Erythroblast (primary cell): ENCODE data around the gene MMP20.

ENCODE experiments used
- DNase-seq, 2 experiments: peaks; one replicate each; lab custom pipeline; 2025; lab: John Stamatoyannopoulos, UW
- GATA1 ChIP-seq: IDR thresholded peaks from 2 replicates; pipeline ENCODE4 v1.6.1; 2011; ENCODE audit warnings: low read depth, mild to moderate bottlenecking, control low read depth, low read length, moderate library complexity
- POLR2A ChIP-seq: IDR thresholded peaks from 2 replicates; pipeline ENCODE4 v1.6.1; 2011; ENCODE audit warnings: mild to moderate bottlenecking, low read length

The MMP20 gene, protein sequence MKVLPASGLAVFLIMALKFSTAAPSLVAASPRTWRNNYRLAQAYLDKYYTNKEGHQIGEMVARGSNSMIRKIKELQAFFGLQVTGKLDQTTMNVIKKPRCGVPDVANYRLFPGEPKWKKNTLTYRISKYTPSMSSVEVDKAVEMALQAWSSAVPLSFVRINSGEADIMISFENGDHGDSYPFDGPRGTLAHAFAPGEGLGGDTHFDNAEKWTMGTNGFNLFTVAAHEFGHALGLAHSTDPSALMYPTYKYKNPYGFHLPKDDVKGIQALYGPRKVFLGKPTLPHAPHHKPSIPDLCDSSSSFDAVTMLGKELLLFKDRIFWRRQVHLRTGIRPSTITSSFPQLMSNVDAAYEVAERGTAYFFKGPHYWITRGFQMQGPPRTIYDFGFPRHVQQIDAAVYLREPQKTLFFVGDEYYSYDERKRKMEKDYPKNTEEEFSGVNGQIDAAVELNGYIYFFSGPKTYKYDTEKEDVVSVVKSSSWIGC

DNA sequence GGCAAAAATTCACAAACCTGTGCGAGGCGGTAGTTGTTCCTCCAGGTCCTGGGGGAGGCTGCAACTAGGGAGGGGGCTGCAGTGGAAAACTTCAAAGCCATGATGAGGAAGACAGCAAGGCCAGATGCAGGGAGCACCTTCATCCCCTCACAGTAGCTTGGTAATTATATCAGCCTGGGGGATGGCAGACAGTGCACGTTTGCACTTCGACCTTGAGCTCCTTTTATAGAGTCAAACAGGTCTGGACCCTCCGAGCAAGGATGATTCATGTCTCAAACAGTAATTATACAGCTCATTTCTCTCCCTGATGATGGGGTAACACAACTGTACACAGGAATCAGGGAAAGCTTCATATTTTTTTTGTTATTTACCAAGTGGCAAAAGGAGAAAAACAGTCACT, at the start of gene MMP20:
Gene MMP20 (minus strand): TSS at position 156 of the 400 bp plus-strand sequence. CDS start 13 bp downstream, at position 143.
- TF ChIP-seq POLR2A: no peak
- no peak for TF ChIP-seq GATA1
- no peak for DNase-seq

DNA sequence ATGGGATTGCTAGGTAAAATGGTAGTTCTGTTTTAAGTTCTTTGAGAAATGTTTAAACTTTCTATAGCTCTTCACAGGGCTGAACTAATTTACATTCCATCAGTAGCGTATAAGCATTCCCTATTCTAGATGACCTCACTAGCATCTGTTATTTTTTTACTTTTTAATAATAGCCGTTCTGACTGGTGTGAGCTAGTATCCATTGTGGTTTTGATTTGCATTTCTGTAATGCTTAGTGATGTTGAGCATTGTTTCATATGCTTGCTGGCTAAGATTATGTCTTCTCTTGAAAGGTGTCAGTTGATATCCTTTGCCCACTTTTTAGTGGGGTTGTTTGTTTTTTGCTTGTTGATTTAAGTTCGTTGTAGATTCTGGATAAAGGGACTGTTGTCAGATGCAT, 44.5 kb upstream of the MMP20 start:
- TF ChIP-seq POLR2A (no peak), GATA1 (no peak)
- DNase-seq: no peak

DNA sequence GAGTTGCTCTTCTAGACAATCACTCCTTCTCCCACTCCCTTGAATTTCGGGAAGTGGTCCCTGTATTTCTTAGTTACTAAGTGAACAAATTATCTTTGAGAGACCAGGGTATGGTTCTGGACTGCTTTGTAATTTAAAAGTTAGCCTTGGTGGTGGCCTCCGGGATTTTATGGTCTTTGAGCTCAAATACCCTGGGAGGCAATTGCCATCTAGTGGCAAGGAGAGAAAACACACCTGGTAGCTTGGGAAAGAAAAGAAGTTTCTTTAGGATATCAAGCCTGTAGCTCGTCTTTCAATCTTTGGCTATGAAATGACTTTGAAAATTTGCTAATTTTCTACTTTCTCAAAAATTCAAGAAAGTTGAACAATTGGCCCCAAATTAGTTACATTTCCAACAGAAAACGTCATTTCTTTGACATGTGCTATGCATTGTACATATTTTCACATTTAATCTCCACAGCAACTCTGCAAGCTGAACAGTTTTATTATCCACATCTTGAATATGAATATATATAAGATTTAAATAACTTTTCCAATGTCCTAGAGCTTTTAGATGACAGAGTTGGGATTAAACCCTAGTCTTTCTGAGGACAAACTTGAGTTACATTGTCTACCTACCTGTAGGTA, 41.3 kb upstream of the MMP20 start:
- TF ChIP-seq POLR2A (no peak), GATA1 (no peak)
- peak; percentile 13 to 38 for DNase-seq

DNA sequence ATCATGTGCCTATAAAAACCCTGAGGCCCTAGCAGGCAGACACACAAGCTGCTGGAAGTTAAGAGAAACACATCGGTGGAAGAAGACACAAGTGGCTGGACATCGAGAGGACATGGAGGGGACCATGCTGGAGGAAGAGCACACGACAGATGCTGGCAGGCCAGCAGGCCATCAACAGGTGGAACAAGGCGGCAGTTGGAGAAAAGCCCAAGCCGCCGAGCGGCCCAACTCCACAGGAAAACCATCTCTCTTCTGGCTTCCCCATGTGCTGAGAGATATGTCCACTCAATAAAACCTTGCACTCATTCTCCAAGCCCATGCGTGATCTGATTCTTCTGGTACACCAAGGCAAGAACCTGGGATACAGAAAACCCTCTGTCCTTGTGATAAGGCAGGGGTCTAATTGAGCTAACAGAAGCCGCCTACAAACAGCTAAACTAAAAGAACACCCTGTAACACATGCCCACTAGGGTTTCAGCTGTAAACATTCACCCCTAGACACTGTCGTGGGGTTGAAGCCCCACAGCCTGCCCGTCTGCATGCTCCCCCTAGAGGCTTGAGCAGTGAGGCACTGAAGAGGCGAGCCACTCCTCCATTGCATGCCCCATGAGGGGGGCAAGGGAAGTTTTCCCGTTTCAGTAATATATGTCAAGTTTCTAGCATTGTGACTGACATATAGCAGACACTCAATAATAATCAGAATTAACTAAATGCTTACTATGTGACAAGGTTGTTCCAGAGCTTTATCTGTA, 39.0 kb upstream of the MMP20 start:
- peak; percentile 1 to 2 for DNase-seq
- no peak for TF ChIP-seq GATA1
- no peak for TF ChIP-seq POLR2A

DNA sequence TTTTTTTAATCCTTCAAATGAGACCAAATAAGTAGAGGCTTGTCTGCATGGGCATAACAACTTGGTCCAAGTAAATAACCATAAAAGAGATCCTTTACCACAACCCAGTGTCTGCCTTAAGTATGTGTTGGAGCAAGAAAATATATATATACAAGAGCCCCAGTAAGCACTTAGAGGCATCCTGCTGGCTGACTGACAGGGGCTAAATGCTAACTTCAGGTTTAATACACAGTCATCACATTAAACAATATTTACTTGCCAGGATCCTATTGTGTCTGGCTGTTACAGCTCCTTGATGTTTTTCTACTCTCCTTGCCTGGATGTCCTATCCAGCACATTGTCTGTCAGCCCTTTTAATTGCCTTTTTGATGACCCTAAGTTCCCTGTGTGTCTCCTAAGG, 37.5 kb upstream of the MMP20 start:
- no peak for DNase-seq
- no peak for TF ChIP-seq GATA1
- no peak for TF ChIP-seq POLR2A

DNA sequence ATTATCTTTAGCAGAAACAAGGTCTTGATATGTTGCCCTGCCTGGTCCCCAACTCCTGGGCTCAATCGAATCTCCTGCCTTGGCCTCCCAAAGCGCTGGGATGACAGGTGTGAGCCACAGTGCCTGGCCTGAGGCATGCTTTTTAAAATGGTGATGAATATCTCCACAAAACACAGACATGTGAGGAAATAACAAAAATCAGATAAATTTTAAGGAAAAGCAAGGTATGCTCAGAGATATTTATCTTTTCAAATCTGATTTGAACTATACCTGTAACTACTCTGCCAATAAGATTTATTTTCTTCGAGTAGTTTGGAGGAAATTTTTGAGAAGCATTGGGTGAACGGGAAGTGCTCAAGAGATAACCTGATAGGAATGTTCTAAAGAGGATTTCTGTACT, 35.9 kb upstream of the MMP20 start:
- TF ChIP-seq GATA1: no peak
- no peak for TF ChIP-seq POLR2A
- DNase-seq: no peak

DNA sequence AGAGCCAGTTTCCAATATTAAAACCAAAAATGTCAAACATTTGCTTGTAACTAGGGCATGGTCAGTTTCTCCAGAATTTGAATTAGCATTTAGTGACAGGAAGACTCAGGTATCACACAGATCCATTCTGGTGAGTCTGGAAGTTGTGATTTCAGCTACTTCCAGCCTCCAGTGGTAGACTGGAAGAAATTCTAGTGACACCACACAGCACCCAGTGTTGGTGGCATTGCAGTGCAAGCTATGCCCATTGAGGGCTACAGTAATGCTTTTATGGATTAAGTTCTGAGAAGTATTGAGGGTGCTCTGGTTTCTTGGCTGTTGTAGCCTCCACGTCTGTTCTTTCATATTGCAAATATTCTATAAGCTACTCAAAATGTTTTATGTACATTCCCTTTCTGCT, 31.4 kb upstream of the MMP20 start:
- no peak for DNase-seq
- TF ChIP-seq GATA1: no peak
- no peak for TF ChIP-seq POLR2A

DNA sequence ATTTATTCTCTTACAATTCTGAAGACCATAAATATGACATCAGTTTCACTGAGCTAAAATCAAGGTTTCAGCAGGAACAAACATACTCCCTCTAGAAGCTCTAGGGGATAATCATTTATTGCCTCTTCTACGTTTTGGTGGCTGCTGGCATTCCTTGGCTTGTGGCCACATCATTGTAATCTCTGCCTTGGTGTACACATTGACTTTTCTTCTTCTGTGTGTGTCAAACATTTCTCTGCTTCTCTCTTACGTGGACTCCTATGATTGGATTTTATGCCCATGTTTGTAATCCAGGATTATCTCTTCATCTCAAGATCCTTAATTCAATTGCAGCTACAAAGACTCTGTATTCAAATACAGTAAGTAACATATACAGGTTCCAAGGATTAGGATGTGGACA, 30.4 kb upstream of the MMP20 start:
- DNase-seq: no peak

DNA sequence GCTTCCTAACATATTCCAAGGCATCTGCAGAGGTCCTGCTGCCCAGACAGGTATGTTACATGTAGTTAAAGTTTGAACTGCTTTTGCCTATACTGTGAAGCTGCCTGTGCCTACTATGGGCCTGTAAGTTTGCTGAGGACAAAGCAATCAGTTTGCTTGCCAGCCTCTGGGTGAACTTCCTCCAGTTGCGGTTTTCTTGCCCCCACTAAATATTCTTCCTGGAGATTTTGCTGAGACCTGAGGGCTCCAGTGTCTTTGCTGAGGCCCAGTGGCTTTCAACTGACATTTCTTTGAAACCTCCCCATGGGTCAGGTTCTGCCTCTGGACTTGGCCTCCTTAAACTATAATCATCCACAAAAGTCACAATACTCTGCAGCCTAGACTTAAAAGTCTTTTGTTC, 29.6 kb upstream of the MMP20 start:
- no peak for DNase-seq
- TF ChIP-seq POLR2A (no peak), GATA1 (no peak)

More for the DNA sequence above, 30.4 kb upstream of the MMP20 start:
- TF ChIP-seq GATA1: no peak
- TF ChIP-seq POLR2A: no peak

DNA sequence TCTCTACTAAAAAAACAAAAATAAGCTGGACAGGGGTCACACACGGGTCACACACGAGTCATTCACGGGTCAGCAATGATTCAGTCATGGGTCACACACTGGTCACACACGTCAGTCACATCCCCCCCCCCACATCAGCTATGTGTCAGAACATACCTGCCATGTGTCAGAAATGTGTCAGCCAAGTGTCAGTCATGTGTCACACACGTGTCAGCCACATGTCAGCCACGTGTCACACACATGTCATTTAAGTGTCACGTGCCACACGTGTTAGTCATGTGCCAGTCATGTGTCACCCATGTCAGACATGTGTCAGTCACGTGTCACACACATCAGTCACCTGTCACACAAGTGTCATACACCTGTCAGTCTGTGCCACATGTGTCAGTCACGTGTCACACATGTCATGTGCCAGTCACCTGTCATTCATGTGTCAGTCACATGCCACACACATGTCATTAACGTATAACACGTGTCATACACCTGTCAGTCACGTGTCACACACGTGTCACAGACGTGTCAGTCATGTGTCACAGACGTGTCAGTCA, 28.7 kb upstream of the MMP20 start:
- no peak for TF ChIP-seq POLR2A
- TF ChIP-seq GATA1: no peak
- DNase-seq: peak; percentile 5 to 18

DNA sequence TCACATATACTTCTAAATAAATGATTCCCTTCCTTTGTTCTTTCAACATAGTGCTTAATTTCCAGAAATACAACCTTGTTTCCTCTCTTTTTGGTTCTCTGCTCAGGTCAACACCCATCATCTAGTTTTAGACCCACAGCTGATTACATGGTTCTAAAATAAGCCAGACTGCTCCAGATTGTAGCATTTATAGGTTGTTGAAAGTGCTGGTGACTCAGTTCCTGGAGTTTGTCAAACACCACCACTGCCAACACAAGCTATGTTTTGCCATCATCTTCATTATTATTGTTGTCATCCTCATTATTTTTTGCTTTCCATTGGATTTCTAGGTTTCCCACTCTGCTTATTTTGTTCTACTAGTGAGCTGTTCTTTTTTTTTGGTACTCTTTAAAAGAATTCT, 22.3 kb upstream of the MMP20 start:
- TF ChIP-seq GATA1: no peak
- TF ChIP-seq POLR2A: no peak
- DNase-seq: no peak

DNA sequence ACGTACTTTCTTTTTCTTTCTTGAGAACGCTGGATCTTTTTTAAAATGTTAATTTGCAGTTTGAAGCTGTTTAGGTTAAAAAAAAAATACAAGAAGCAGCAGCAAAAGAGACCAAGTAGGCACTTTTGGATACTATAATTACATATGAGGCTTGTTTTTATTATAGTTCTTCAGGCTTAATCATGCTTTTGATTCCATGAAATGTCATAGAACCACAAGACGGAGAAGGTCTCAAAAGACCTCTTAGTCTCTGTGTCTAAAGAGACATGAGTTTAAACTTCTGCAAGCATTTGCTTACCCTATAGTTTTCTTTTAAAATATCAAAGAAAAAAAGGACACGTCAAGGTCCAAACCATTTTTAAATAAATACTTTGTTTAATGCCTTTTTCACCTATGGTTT, 18.8 kb upstream of the MMP20 start:
- no peak for TF ChIP-seq GATA1
- TF ChIP-seq POLR2A: no peak
- no peak for DNase-seq

DNA sequence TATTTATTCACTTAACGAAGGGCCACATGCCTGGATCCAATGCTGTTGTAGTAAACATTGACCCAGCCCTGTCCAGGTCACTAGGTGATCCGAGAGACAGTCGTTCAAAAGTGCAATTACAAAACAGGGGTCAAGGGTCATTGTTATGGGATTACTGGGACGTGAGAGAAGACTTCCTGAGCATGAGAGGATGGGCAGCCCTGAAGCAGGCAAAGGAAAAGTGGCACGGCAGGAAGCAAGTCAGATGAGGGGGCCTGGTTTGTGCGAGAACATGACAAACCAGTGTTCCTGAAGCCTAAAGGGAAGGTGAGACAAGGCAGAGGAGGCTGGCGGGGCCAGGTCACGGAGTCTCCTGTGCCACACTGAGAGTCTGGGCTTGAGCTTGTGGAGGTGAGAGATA, 15.8 kb upstream of the MMP20 start:
- DNase-seq: no peak
- TF ChIP-seq GATA1 (no peak), POLR2A (no peak)
